GM19035 (cell line): ENCODE results near the gene RILP.

Source experiments
- ATAC-seq: cut with Tn5 transposase; IDR thresholded peaks from one replicate; pipeline ENCODE4 v1.9.1; 2021; ENCODE audit not compliant: unreplicated experiment

RILP gene

DNA sequence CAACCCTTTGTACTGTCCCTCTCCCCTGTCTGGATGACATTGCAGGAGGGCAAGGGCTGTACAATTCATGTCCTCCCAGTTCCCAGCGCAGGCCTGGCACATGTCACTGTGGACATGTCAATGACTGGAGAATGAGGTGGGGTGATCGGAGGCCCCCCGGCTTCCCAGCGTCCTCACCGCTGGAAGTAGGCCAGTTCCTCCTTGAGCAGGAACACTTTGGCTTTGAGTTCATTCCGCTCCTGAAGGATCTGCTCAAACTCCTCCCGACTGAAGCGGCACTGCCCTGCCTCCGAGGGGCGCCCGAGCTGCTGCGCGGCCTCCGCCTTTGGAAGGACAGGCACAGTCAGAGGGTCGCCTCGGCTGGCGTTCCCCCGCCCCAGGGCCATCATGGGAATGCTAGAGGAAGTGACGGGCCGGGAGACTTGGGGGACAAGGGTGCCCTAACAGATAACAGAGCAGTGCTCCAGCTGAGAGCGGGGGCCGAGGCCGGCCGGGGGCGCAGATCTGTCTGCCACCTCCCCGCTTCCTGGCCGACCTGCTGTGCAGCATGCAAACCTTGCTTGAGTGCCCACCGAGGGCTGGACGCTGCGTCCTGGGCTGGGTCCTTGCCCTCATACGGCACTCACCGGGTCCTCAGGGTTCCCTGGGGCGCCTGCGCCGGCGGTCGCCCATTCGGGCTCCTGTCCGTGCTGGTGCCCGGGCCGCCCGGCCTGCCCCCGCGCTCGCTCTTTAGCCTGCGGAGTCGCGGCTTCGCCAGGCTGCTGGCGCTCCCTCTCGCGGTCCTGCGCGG, 1.3 kb downstream of the RILP start:
- ATAC-seq = peak; percentile 31

DNA sequence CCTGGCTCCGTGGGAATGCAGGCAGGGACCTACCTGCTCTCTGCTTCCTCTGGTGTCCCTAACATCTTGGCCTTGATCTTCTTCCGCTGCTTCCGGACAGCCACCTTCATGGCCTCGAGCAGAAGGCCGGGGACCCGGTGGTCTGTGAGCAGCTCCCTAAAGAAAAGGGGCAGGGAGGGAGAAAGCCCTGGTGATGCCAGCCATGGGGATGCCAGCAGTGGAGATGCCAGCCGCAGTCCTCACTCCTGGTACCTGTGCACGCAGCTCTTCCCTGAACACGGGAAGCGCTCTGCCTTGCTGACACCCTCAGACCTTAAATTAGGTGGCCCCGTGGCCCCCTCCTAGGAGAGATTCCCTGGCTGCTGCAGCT, 1.9 kb downstream of the RILP start:
- ATAC-seq = no peak

DNA sequence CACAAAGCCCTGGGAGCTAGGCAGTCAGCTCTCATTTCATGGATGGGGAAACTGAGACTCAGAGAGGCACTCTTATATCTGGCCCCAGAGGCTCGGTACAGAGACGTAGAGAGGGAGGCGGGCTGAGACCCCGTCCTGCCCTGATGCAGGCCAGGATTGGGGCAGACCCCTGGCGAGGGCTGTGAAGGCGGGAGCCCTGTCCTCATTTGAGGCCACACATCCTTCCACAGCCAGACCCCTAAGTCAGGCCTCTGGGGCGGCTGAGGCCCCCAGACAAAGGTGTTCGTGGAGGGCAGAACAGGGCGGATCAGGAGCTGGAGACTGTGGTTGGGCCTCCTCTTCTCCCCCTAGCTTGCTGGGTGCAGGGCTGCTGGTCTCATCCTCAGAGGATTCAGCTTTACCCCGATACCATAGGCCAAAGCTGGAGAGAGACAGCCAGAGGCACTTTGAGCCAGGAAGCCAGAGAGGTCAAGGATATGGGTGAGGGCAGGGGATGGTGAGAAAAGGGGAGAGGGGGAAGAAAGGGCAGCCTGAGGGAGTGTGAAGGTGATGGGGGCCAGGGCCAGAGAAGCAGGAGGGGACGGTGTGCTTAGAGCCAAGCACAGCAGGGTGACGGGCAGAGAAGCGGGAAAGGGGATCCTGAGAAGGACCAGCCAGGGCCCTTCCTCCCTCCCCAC, 3.3 kb downstream of the RILP start:
- no peak for ATAC-seq

DNA sequence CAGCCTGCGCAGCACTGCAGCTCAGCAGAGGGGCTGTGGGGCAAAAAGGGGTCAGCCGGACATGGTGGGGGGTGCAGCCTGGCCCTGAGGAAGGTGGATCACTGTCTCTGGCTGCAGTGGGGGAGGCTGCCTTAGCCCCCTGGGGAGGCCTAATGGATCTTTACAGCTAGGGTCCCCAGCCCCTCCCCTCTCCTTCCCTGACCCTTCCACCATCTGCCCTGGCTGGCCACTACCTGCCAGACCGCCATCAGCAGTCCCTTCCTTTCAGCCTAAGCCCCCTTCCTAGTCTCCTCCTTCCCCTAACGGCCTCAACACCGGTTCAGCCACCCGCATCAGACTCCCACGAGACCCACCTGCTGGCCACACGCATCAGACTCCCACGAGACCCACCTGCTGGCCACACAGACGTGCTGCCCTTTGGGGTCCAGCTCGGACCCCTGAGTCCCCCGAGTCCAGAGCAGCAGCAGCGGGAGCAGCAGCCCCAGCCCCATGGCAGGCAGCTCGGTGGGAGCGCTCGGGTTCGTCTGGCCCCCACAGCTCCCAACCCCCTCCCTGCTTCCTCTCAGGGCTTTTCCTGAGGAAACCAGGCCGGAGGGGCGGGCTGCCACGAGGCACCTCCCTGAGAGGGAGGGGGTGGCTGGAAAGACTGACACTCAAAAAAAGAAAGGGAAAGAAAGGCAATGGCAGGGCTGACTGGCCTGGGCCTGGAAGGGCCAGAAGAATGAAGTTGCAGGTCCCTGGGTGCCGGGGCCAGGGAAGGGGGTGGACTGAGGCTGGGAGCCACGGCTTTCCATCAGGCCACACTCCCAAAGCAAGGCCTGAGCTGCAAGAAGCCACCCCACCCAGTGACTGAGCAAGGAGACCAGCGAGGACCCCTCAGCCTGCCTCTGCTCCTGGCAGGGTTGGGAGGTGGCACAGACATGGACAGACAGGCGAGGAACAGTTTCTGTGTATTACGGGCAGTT, 4.2 kb downstream of the RILP start, which contains the start of gene SCARF1:
Gene SCARF1, minus strand, starts transcription at position 526 of the 965 bp plus-strand sequence. Its CDS starts 35 bp downstream, at position 491.
- ATAC-seq = no peak

DNA sequence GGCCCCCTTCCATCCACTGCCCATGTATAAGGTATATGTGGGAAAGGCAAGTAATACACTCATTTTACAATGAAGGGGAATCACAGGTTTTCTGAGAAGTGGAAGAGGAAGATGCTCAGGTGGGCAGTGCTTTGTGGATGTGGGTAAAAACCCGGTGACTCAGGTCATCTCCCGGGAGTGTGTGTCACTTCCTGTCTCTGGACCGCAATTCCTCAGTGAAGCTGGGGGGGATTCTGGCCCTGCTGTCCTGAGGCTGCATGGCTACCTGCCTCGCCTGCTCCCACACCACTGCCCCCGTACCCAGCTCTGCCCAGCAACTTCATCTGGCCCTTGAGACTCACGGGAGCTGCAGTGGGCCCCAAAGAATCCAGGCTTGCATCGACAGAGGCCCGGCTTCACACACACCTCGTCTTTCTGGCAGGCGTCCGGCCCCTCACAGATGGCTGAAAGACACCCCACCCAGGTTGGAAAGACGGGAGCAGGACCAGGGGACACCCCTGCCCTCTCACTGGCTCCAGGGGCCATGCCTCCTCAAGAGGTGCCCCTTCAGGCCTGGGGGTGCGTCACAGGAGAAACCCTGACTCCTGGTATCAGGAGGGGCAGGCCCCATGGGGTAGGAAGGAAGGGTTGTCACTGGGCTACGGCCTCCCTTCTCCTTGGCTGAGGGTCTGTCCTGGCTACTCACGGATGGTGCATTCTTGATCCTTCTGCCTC, 5.0 kb downstream of the RILP start:
- no peak for ATAC-seq

DNA sequence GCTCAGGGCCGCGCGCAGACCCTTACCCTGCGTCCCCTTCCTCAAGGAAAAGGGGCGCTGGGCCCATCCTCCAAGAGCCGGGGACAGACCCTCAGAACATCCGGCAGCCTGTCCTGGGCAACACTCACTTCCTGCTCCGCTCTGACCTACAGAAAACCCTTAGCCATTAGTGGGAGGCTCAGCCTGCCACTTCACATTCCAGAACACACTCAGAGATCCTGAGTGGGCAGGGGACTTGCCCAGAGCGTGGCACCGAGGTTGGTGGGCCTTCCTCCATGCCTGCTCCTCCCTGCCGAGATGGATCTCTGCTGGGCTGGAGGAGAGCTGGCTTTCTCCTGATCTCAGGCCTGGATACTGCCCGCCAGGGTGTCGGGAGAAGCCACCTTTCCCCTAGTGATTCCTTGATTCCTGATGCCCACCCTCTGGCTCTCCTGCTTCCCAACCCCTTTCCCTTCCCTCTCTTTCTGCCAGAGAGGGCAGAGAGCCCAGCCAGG, 5.6 kb downstream of the RILP start:
- ATAC-seq = no peak

DNA sequence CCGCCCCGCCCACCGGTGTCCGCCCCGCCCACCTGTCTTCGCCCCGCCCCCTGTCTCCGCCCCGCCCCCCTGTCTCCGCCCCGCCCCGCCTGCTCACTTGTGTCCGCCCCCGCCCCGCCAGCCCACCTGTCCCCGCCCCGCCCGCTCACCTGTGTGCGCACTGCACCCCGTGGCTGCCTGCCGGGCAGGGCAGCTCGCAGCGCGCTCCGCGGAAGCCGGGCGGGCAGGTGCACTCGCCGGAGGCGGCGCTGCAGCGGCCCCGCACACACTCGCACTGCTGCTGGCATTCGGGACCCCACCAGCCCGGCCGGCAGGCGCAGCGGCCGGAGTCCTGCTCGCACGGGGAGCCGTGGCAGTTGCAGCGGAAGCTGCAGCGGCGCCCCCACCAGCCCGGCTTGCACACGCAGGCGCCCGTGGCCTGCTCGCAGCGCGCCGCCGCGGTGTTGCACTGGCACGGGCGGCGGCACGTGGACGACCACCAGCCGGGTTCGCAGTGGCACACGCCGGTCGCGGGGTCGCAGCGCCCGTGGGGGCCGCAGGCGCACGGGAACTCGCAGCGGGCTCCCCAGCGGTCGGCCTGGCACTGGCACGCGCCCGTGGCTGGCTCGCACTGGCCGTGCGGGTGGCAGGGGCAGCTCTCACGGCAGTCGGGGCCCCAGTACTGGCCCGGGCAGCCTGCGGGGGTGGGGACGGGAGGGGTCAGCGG, 6.2 kb downstream of the RILP start:
- ATAC-seq = no peak

DNA sequence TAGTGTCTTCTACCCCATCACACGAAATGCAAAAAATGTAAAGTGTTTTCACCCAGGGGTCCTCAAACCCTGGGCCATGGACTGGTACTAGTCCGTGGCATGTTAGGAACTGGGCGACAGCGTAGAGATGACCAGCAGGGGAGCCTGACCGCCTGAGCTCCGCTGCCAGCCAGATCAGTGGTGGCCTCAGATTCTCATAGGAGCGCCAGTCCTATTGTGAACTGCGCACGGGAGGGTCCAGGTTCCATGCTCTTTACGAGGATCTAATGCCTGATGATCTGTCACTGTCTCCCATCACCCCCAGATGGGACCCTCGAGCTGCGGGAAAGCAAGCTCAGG, 8.6 kb downstream of the RILP start:
- ATAC-seq = no peak

DNA sequence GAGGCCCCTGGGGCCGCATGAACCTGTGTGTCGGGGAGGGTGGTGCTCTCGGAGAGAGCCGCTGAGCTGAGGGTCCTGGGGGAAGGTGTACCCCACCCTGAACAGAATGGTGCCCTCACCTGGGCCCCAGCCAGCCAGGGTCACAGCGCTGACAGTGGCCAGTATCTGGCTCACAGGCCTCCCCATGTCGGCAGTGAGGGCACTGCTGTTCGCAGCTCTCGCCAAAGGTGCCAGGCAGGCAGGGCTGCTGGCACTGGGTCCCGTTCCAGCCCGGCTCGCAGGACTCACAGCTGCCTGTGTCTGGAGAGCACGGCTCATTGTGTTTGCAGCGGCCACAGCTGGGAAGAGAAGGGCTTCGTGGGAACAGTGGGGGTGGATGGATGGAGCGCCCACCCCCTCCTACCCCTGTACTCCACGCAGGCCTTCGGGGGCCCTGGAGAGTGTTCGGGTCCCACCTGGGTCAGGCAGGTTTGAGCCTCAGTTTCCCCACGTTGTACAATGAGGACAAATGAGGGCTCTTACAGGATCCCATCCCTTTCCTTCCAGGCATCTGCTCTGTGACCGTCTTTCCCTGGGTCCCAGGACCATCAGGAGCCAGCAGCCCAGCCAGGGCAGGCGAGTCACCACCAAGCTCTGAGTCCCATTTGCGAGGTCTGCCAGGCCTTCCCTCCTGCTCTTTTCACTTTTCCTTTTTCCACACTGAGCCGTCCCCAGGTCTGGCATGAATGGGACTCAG, 9.2 kb downstream of the RILP start:
- ATAC-seq = no peak

DNA sequence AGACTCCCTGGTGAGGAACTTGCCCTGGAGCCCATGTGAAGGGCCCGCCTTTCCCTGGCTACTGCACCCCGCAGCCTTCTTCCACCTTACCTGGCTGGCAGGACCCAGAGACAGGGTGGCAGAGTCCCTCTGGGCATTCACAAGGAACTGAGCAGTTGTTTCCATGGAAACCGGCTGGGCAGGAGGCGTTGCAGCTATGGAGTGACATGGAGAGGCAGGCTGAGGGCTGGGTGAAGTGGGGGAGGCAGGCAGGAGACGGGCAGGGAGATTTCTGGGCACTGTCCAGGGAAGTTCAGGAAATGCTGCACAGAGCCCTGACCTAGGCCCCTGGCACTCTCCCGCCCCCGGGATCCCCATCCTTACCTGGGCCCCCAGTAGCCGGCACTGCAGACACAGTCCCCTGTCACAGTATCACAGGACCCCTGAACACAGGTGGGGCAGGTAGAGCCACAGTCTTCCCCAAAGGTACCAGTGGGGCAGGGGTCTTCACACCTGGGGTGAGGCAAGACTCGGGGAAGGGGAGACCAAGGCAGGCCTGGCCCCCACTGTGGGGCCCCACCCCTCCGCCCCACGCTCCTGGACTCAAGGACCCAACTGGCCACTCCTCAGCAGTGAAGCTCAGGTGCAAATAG, 10.0 kb downstream of the RILP start:
- ATAC-seq = no peak

DNA sequence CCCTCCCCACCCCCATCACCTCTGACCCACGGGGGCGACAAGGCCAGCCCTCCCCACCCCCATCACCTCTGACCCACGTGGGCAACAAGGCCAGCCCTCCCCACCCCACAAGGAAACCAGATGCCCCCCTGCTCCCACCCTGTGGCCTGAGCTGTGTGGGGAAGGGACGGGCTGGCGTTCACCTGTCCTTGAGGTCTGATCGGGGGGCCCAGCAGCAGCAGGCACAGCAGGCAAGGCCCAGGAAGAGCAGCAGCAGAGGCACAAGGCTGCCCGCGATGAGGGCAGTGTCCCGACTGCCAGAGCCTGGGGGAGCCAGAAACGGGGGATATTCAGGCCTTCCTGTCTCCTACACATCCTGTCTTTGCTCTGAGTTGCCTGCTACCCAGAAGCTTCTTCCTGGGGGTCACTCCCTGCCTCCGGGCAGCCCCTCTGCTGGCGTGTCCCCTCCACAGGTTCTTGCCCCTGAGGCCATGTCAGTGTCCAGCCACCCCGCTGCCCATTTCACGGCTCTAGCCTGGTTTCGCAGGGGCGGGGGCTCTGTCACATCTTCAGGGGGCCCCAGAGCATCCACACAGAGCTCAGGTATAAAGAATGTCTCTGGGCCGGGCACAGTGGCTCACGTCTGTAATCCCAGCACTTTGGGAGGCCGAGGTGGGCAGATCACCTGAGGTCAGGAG, 10.9 kb downstream of the RILP start:
- ATAC-seq = no peak

DNA sequence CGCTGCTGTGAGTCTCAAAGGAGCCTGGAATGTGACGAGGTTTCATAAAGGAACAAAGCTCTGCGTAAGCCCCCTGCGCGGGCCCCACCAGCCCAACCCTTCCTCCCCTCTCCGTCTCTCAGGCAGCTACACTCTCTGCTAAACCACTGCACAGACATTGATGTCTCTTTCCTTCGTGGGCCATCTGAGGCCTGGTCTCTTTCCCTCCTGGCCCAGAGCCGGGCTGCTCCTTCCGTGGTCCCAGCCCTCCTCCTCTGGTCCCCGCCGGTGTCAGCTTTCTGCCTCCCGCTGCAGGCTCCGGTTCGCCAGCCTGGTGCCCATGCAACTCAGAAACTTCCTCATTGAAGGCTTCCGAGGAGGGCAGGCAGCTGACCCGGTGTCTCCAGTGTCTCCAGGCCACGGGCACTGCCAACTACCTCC, 11.5 kb downstream of the RILP start:
- no peak for ATAC-seq

DNA sequence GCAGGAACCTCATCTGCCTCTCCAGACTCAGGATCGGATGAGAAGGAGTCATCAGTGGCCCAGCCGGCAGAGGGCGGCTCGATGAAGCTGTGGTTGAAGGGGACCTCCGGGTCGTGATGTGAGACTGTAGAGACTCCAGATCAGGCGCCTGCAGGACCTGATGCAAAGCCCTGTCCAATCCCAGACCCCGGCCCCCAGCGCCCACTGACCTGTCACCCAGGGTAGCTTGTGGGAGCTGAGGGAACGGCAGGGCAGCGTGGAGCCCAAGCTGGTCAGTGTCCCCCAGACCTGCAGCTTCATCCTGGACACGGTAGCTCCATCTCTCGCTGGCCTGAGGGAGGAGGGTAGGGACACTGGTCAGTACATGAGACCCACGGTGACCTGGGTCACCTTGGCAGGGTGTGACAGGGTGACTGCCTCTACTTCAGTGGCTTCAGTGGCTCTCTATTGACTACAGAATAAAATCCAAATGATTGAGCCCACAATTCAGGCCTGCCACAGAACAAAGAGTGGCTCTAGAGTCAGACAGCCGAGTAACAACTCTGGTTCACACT, 12.9 kb downstream of the RILP start:
- ATAC-seq = no peak

DNA sequence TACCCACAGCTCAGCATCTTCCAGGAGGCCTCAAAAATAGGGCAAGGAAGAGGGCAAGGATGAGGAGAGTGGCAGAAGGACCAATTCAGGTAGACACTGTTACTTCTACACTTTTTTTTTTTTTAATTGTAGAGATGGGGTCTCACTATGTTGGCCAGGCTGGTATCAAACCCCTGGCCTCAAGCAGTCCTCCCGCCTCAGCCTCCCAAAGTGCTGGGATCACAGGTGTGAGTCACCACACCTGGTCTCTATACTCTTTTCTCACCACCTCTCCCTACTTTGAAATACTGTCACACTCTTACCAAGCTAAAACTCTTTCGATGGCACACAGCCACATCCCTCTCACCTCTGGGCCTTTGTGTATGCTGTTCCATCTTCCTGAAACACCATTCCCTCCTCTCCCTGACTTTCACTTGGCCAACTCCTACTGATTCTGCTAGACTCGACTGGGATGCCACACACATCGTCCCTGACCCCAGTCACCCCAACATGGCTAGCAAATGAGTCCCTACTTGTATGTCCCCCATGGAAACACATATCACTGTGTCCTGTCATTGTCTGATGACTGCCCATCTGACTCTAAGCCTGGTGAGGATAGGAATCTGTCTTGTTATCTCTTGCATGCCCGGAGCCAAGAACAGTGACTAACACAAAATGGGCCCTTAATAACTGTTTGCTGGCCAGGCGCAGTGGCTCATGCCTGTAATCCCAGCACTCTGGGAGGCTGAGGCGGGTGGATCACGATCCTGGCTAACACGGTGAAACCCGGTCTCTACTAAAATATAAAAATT, 13.8 kb downstream of the RILP start:
- no peak for ATAC-seq

DNA sequence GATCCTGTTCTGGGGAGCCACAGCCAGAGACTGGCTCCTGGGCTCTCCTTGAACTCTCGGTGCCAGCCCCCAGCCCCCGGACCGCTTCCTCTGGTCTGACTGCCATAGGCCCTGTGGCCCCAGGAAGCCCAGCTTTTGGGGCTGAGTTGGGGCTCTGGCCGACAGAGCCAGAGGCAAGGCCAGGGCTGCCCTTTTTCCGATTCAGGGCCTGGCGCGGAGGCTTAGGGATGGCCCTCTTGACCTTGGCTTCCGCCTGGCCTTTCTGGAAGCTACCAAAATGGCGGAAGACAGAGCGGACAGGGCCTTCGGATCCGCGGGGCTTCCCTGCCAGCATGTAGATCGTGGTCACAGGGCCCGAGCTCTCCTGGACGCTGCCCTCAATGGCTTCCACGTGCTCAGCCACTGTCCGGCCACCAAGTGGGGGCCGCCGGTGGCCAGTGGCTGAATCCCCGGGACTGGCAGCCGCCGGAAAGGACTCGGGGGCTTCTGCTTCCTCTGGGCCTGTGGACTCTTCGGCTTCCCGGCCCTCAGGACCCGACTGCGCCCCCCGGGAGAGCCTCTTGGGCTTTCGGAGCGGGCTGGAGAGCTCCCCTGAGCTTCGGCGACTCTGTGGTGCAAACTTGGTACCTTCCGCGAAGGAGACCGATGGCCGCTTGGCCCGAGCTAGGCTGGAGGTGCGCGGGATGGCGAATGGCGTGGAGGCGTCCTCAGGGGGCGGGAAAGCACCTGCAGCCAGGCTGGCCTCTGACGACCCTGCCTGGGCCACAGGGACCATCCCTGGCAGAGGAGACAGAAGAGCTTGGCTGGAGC, 14.6 kb downstream of the RILP start:
- ATAC-seq = no peak

DNA sequence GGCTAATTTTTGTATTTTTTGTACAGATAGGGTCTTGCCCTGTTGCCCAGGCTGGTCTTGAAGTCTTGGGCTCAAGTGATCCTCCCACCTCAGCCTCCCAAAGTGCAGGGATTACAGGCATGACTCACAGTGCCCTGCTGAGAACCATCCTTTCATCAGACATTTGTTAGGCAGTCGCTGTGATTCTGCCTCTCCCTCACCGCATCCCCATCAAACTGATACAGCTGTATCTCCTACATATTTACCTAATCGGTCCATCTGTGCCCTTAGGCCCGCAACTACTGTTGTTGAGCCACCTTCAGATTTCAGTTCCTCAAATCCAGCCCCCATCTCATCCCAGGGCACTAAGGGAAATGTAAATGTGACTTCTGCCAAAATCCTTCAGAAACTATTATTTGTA, 19.0 kb downstream of the RILP start:
- no peak for ATAC-seq
